RWPE1 (cell line): ENCODE measurements around the gene NDUFA6.

Experiments used
- CTCF ChIA-PET: fragments of 350-600 bp; sonication (Branson Sonifier 250); formaldehyde crosslinking; extraction: SDS; loops from one replicate; lab custom pipeline; 2021; lab: Yijun Ruan, JAX
- POLR2A ChIA-PET: fragments of 400-600 bp; formaldehyde crosslinking; extraction: SDS; loops from one replicate; lab custom pipeline; 2020; ENCODE audit warnings: antibody characterized with exemption; ENCODE audit not compliant: low non-redundant PET; lab: Yijun Ruan, JAX
- DNase-seq: peaks from one replicate; pipeline ENCODE4 v3.0.0; 2012; ENCODE audit warnings: low spot score
- H3K27ac ChIP-seq: fragments of 450-650 bp; 2 replicates; pipeline ENCODE4 v1.5.1; 2017
- TF ChIP-seq, protein P1 (sequence below): fragments of 450-650 bp; conservative IDR thresholded peaks from 2 replicates; pipeline ENCODE4 v1.5.1; 2017; ENCODE audit warnings: low read depth, mild to moderate bottlenecking

The NDUFA6 gene

DNA sequence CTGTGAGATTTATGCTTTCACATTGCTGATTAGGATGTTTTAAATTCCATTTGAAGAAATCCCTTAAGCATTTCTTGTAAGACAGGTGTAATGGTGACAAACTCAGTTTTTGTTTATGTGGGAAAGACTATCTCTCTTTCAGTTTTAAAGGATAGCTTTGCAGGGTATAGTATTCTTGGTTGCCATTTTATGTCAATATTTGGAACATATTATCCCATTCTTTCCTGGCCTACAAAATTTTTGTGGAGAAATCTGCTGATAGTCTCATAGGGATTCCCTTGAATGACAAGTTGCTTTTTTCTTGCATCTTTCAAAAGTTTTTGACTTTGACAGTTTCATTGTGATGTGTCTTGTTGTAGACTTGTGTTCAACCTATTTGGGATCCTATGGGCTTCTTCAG is 48.8 kb downstream of the NDUFA6 start:
- TF ChIP-seq, protein P1, sequence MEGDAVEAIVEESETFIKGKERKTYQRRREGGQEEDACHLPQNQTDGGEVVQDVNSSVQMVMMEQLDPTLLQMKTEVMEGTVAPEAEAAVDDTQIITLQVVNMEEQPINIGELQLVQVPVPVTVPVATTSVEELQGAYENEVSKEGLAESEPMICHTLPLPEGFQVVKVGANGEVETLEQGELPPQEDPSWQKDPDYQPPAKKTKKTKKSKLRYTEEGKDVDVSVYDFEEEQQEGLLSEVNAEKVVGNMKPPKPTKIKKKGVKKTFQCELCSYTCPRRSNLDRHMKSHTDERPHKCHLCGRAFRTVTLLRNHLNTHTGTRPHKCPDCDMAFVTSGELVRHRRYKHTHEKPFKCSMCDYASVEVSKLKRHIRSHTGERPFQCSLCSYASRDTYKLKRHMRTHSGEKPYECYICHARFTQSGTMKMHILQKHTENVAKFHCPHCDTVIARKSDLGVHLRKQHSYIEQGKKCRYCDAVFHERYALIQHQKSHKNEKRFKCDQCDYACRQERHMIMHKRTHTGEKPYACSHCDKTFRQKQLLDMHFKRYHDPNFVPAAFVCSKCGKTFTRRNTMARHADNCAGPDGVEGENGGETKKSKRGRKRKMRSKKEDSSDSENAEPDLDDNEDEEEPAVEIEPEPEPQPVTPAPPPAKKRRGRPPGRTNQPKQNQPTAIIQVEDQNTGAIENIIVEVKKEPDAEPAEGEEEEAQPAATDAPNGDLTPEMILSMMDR: no peak
- ChIA-PET POLR2A (no interaction called here), CTCF (no interaction called here)
- H3K27ac ChIP-seq: no peak overlapping the region
- no peak for DNase-seq

DNA sequence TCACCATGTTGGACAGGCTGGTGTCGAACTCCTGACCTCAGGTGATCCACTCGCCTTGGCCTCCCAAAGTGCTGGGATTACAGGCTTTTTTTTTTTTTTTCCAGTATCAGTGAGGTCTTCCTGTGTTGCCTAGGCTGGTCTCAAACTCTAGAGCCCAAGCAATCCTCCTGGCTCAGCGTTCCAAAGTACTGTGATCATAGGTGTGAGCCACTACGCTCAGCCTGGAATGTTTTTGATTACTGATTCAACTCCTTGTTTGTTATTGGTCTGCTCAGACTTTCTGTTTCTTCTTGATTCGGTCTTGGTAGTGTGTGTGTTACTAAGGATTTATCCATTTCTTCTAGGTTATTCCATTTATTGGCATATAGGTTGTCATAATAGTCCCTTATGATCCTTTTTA is 51.3 kb downstream of the NDUFA6 start:
- no peak overlapping the region for H3K27ac ChIP-seq
- TF ChIP-seq, protein P1: no peak
- no peak for DNase-seq
- ChIA-PET CTCF (no interaction called here), POLR2A (no interaction called here)
